Thymus (tissue), 11 donors: Measurements from ENCODE around the gene CCNYL1. TPM values are rescaled to one million over a fixed set of nuclear protein-coding genes. Genes with fewer than 3 reads are reported as not detected.
"Not testable (repeated sequence)": the region's sequence is repeated elsewhere in the genome, so short reads cannot be mapped to it uniquely, and the experiment has no call there.

ENCODE experiments used
- DNase-seq, 9 donors: peaks; one replicate each; pipeline ENCODE4 v3.0.0-alpha.2; 2013; ENCODE audit warnings: low spot score in 9 of 9, low read depth in 6 of 9, missing footprints in 1 of 9
- H3K27ac ChIP-seq, 2 donors: one replicate each; pipeline ENCODE4 v1.5.1; 2013; ENCODE audit warnings: control low read depth in 1 of 2, low read depth in 1 of 2, low read length in 1 of 2, mild to moderate bottlenecking in 1 of 2, moderate library complexity in 1 of 2
- H3K27me3 ChIP-seq, 2 donors: one replicate each; pipeline ENCODE4 v1.5.1; 2013; ENCODE audit warnings: low read length in 1 of 2; ENCODE audit not compliant: control insufficient read depth in 2 of 2, insufficient read depth in 1 of 2
- H3K36me3 ChIP-seq, 2 donors: one replicate each; pipeline ENCODE4 v1.5.1; 2013; ENCODE audit warnings: low read length in 1 of 2, mild to moderate bottlenecking in 1 of 2, moderate library complexity in 1 of 2; ENCODE audit not compliant: control insufficient read depth in 2 of 2, insufficient read depth in 2 of 2
- H3K4me1 ChIP-seq, 2 donors: one replicate each; pipeline ENCODE4 v1.5.1; 2013; ENCODE audit warnings: low read length in 2 of 2; ENCODE audit not compliant: control insufficient read depth in 2 of 2, insufficient read depth in 2 of 2
- H3K4me3 ChIP-seq, 2 donors: one replicate each; pipeline ENCODE4 v1.5.1; 2013; ENCODE audit warnings: low read length in 2 of 2, control low read depth in 1 of 2, mild to moderate bottlenecking in 1 of 2
- H3K9me3 ChIP-seq, 2 donors: one replicate each; pipeline ENCODE4 v1.5.1; 2013; ENCODE audit warnings: low read length in 1 of 2, mild to moderate bottlenecking in 1 of 2; ENCODE audit not compliant: control insufficient read depth in 2 of 2, insufficient read depth in 1 of 2
- WGBS: extraction: QIAGEN DNeasy Blood & Tissue Kit; methylation state at CpG from one replicate; pipeline ENCODE4 v1.1.7; 2013; 5-methylcytosine and 5-hydroxymethylcytosine counted together
- polyA plus RNA-seq: library from polyadenylated mRNA; stranded (reverse); fragments of 200-250 nt; gene quantifications from one replicate; pipeline ENCODE4 v1.2.3, GENCODE V29; 2013
- total RNA-seq: library from RNA; stranded (reverse); fragments of 120-200 nt; gene quantifications from one replicate; pipeline ENCODE4 v1.2.4, GENCODE V29; 2013
- donor health status: healthy.

The CCNYL1 gene
- total and polyA plus RNA-seq, 2 donors: 6.7 to 10.5 TPM

DNA sequence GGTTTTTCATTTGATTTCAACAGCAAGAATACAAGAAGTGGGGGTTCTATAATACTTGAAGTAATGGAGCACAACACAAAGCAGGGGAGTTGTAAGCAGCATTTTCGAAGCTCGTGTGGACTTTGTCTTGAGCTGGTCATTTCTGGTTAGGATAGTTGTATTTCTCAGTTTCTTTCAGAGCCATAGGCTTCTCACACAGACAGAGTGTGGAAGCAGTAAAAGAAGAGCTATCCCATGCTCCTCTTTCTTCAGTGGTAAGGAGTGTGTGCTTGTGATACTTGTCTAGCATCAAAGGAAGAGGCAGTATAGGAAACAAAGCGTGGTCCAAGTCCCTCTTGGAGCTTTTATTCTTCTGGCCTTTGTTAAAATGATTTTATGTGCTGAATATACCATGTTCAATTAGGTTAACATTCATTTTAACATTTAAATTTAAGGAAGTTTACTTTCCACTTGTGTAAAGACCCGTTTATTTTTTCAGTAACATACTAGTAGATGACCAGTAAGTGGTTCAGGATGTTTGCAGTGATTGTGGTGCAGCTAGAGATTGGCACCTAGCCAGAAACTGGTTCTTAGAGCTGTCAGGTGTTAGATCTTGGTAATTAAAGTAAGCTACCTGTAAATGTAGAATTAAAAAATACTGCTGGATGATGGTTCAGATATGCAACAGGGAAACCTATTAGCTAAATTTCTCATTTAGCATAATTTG lies 14.6 kb downstream of the CCNYL1 start:
- Histone ChIP-seq H3K9me3 (no peaks in the 10 kb centered on the region), H3K4me1 (no peaks in the 10 kb centered on the region), H3K27ac (no peak overlapping the region), H3K4me3 (no peak overlapping the region), H3K36me3 (peaks cover 0 to 8% of the 10 kb centered on the region in 2 donors), H3K27me3 (no peaks in the 10 kb centered on the region)
- DNase-seq: no peak
- WGBS: 81% methylated on average over 4 of the region's 4 CpGs

DNA sequence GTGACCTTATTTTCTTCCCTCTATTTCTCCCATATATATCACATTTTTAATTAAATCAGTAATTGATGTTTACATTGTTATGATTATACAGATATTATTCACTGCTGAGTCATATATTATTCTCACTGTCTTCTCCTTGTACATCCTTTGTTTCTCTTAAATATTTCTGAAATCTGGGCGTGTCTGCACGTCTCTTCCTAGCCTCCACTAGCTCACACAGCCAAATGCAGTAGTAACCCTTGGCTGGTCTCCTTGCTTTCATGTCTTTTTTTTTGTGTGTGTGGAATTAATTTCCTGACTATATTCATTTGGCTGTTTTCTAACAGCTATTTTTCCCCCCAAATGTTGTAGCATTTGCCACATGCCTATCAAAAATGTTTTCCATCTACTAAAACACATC lies 15.8 kb downstream of the CCNYL1 start:
- Histone ChIP-seq H3K27me3 (no peaks in the 10 kb centered on the region), H3K27ac (no peak overlapping the region), H3K4me1 (no peaks in the 10 kb centered on the region), H3K4me3 (no peak overlapping the region), H3K9me3 (no peaks in the 10 kb centered on the region), H3K36me3 (peaks cover 0 to 8% of the 10 kb centered on the region in 2 donors)
- no peak for DNase-seq
- WGBS: 96% methylated on average over 2 of the region's 2 CpGs

DNA sequence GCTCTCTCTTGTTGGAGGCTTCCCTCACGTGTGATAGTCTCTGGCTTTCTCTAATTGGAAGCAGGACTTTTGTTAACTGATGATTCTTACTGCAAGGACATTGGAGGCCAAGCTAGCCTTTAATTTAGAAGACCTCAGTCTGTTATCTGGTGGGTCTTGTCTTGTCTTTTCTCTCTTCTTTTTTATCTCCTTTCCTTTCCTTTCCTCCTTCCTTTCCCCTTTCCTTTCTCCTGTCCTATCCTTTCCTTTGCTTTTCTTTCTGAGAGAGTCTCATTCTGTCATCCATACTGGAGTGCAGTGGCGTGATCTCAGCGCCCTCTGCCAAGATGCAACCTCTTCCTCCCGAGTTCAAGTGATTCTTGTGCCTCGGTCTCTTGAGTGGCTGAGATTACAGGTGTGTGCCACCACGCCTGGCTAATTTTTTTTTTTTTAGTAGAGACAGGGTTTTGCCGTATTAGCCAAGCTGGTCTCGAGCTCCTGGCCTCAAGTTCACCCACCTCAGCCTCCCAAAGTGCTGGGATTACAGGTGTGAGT lies 18.1 kb downstream of the CCNYL1 start:
- DNase-seq: no peak
- H3K4me3 ChIP-seq: no peak overlapping the region
- H3K9me3 ChIP-seq: no peaks in the 10 kb centered on the region
- H3K27ac ChIP-seq: no peak overlapping the region
- no peaks in the 10 kb centered on the region for H3K27me3 ChIP-seq
- H3K36me3 ChIP-seq: peaks cover 0 to 8% of the 10 kb centered on the region in 2 donors
- 98% methylated on average over 8 of the region's 8 CpGs for WGBS
- no peaks in the 10 kb centered on the region for H3K4me1 ChIP-seq

DNA sequence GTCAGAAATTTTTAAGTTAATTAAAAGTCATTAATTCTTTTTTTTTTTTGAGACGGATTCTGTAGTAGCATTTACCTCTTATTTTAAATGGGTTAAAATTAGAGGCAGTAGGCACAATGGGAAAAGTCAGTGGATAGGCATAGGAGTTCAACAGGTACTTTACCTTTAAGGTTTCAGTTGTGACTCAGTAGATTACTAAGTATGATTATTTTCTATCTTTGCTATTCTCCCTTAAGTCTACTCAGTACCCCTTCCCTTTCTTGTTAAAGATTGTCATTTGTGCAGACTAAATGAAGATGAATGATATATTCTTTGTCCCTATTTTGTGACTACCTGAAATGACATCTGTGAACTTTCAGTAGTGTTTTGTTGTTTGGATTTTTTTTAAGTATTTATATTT lies 19.7 kb downstream of the CCNYL1 start:
- H3K36me3 ChIP-seq: peaks cover 5 to 7% of the 10 kb centered on the region in 2 donors
- H3K27me3 ChIP-seq: no peaks in the 10 kb centered on the region
- 100% methylated on average over 1 of the region's 1 CpG for WGBS
- H3K27ac ChIP-seq: no peak overlapping the region
- H3K4me3 ChIP-seq: no peak overlapping the region
- no peaks in the 10 kb centered on the region for H3K9me3 ChIP-seq
- H3K4me1 ChIP-seq: no peaks in the 10 kb centered on the region
- DNase-seq: no peak

DNA sequence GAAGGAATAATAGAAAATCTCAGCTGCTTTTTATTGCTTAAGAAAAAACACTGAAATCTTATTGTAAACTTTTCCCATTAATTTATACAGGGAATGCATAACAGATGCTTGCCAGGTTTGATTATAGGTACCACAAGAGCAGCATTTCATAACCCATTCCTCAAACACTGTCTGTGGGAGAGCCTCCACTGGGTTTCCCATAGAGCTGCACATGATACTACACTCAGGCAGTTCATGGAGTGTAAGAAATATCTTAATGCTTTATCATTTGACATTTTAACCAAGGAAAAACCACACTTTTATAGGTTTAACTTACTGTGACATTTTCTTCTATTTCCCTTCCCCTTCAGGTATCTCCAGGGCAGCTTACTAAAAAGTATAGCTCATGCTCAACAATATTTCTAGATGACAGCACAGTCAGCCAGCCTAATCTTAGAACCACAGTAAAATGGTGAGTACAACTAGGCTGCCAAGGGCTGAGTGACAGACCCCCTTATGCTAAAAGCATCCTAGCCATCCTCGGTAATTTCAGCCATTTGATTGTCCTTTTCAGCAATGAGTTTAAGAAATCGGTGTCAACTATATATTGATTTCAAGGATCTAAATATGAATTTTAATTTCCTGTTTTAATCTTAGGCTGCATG lies 22.3 kb downstream of the CCNYL1 start:
- Histone ChIP-seq H3K4me1 (no peaks in the 10 kb centered on the region), H3K4me3 (no peak overlapping the region), H3K9me3 (no peaks in the 10 kb centered on the region), H3K36me3 (peaks cover 5 to 6% of the 10 kb centered on the region in 2 donors), H3K27ac (no peak overlapping the region), H3K27me3 (no peaks in the 10 kb centered on the region)
- no peak for DNase-seq
- WGBS: 97% methylated on average over 2 of the region's 2 CpGs

DNA sequence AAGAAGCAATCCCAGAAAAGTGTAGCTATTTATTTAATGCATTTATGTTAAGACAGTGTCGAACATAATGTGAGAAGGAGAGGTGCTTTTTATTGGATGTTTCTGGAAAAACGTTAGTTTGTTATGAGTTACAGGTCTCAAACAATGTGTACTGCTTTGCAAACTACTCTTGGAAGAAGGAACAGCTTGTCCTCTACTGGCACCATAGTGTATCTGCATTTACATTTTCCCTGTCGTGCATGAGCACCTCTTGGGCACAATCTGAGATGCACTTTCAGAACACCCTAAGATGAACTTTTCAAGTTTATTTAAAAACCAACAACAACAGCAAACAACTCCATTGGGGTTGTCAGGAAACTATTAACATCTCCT lies 22.8 kb downstream of the CCNYL1 start:
- no peak overlapping the region for H3K4me3 ChIP-seq
- no peak overlapping the region for H3K27ac ChIP-seq
- no peak for DNase-seq
- WGBS: 60% methylated on average over 3 of the region's 3 CpGs
- no peaks in the 10 kb centered on the region for H3K9me3 ChIP-seq
- H3K4me1 ChIP-seq: no peaks in the 10 kb centered on the region
- no peaks in the 10 kb centered on the region for H3K27me3 ChIP-seq
- H3K36me3 ChIP-seq: peaks cover 5 to 6% of the 10 kb centered on the region in 2 donors

DNA sequence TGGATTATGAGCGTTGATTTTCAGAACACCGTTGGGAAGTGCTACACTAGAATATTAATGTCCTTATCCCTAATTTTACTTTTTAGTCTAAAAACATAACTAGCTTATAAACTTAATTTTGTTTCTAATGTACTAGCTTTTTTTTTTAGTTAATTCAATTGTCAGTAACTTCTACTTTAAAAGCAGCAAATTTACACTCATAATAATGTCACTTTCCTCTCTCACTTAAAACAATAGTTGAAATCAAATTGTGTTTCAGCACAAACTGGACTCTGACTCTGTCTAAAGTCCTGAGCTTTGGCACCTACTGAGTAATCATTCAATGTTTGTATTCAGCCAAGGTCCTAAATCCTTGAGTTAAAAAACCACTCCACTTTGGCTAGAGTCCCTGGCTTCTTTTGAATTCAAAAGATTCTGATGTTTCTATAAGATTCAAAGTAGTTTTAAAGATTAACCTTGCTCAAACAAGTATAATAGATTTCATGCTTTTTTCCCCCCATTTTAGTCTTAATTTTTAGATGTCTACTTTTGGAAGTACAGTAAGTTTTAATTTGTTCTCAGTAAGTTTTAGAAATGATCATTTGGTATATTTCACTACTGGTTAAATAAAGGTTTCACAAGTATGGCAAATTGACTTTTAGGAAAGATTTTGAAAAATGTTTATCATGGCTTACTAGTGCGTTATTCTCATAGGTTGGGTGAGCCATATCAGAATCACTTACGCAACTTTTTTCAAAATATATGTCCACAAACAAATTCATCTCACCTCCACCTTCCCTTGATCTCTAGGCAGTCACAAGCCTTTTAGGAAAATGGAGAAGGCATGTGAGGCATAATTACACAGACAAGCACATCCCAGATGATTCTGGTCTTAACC lies 23.4 kb downstream of the CCNYL1 start:
- Histone ChIP-seq H3K27me3 (no peaks in the 10 kb centered on the region), H3K27ac (no peak overlapping the region), H3K36me3 (peaks cover 5% of the 10 kb centered on the region in 2 donors), H3K9me3 (no peaks in the 10 kb centered on the region), H3K4me3 (no peak overlapping the region), H3K4me1 (no peaks in the 10 kb centered on the region)
- WGBS: 88% methylated on average over 4 of the region's 4 CpGs
- DNase-seq: no peak

DNA sequence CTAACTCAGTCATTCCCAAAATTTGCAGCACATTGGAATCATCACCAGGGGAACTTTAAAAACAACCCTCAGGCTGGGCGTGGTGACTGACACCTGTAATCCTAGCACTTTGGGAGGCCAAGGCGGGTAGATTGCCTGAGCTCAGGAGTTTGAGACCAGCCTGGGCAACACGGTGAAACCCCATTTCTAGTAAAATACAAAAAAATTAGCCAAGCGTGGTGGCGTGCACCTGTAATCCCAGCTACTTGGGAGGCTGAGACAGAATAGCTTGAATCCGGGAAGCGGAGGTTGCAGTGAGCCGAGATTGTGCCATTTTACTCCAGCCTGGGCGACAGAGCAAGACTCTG lies 24.0 kb downstream of the CCNYL1 start:
- H3K9me3 ChIP-seq, DNase-seq, H3K4me1 ChIP-seq, H3K27ac ChIP-seq, H3K4me3 ChIP-seq, H3K36me3 ChIP-seq, H3K27me3 ChIP-seq: not testable (repeated sequence)
- WGBS: 92% methylated on average over 9 of the region's 9 CpGs

DNA sequence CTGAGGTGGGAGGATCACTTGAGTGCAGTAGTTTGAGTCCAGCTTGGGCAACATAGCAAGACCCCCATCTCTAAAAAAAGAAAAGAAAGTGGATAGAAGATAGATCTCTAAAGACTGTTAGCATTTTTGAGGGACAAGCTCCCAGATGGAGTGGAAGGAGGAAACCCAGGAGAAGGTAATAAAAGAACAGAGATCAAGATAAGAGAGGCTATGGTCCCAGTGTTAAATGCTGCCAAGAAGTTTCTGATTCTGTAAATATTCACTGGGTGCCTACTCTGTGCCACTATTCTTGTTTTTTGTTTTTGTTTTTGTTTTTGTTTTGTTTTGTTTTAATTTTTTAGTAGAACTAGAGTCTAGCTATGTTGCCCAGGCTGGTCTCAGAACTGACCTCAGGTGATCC lies 32.1 kb downstream of the CCNYL1 start:
- peaks cover 0 to 23% of the 10 kb centered on the region in 2 donors for H3K36me3 ChIP-seq
- no peaks in the 10 kb centered on the region for H3K4me1 ChIP-seq
- no peak overlapping the region for H3K4me3 ChIP-seq
- H3K27me3 ChIP-seq: no peaks in the 10 kb centered on the region
- no peaks in the 10 kb centered on the region for H3K9me3 ChIP-seq
- no peak overlapping the region for H3K27ac ChIP-seq
- DNase-seq: no peak
